Suprapubic skin (tissue), 4 donors: ENCODE measurements around the gene GJB5.

ENCODE experiments used
- CTCF ChIP-seq, 2 donors: fragments of 200-600 bp in 1 of 2; fragments of 450-650 bp in 1 of 2; sonication (generic) in 1 of 2; IDR thresholded peaks; one replicate each; pipeline ENCODE4 v1.5.1; 2016 to 2019; ENCODE audit warnings: antibody characterized with exemption in 2 of 2, mild to moderate bottlenecking in 1 of 2, moderate library complexity in 1 of 2
- POLR2A ChIP-seq, 2 donors: fragments of 450-650 bp; IDR thresholded peaks; one replicate each; pipeline ENCODE4 v1.6.1; 2017; ENCODE audit warnings: antibody characterized with exemption in 2 of 2, mild to moderate bottlenecking in 2 of 2, moderate library complexity in 2 of 2
- POLR2AphosphoS5 ChIP-seq, 3 donors: sonication (generic); formaldehyde crosslinking; IDR thresholded peaks; one replicate each; pipeline ENCODE4 v1.6.1; 2017; ENCODE audit warnings: antibody characterized with exemption in 3 of 3

- TF ChIP-seq CTCF (IDR thresholded peaks at IDR 0.05) (no peak), POLR2A (IDR thresholded peaks at IDR 0.05) (no peak), POLR2AphosphoS5 (IDR thresholded peaks at IDR 0.05) (no peak)
Observed at GRCh38 chr1:34721646-34722355, 33.0 kb upstream of the GJB5 start.
